ENCODE results near the gene C1S.
"Not testable (repeated sequence)": the region's sequence is repeated elsewhere in the genome, so short reads cannot be mapped to it uniquely, and the experiment has no call there.

Gene C1S

DNA sequence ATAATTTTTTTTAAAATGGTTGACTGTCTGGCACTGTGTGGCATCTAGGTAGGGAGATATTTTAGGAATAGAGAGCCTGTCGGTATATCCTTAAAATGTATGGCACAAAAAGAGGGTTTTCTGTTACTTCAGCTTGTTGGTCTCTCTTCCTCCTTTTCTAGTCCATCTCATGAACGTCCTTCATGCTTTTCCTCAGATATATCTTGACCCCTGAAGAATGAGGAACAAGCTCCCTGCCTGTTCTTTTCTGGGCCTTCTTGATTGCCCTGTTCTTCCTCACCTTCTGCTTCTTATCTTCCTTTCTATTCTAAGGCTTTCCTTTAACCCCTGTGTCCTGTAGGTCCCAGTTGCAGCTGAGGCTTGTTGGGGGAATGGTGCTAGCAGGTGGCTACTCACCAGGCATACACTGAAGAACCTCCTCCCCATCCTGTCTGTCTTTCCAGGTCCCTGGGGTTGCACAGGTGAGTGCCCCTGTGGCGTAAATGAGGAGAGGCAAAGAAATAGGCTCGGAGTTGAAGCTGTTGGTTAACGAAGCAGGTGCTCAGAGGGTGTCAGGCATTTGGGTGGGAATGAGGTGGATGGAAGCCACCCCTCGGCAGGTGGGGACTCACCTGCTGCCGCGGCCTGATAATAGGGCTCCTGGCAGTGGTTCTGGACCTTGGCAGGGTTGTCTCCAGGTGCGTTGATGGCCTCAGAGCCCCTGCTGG is 38.9 kb downstream of the C1S start:
- no peak overlapping the region for H3K27ac ChIP-seq
- TF ChIP-seq, protein P1, sequence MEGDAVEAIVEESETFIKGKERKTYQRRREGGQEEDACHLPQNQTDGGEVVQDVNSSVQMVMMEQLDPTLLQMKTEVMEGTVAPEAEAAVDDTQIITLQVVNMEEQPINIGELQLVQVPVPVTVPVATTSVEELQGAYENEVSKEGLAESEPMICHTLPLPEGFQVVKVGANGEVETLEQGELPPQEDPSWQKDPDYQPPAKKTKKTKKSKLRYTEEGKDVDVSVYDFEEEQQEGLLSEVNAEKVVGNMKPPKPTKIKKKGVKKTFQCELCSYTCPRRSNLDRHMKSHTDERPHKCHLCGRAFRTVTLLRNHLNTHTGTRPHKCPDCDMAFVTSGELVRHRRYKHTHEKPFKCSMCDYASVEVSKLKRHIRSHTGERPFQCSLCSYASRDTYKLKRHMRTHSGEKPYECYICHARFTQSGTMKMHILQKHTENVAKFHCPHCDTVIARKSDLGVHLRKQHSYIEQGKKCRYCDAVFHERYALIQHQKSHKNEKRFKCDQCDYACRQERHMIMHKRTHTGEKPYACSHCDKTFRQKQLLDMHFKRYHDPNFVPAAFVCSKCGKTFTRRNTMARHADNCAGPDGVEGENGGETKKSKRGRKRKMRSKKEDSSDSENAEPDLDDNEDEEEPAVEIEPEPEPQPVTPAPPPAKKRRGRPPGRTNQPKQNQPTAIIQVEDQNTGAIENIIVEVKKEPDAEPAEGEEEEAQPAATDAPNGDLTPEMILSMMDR (conservative IDR thresholded peaks at IDR 0.05), result no peak

DNA sequence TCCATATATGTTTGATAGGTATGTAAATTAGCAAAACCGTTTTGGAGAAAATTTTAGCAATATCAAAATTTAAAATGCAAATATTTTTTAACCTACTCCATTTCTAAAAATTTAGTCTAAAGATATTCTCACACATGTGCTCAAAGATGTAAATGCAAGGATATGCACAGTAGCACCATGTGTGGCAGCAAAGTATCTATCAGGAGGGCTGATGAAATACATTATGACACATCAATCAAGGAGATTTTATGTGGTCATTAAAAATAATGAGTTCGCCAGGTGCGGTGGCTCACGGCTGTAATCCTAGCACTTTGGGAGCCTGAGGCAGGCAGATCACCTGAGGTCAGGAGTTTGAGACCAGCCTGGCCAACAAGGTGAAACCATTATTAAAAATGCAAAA is 39.7 kb downstream of the C1S start:
- no peak overlapping the region for H3K27ac ChIP-seq
- TF ChIP-seq, protein P1 (conservative IDR thresholded peaks at IDR 0.05), result no peak

DNA sequence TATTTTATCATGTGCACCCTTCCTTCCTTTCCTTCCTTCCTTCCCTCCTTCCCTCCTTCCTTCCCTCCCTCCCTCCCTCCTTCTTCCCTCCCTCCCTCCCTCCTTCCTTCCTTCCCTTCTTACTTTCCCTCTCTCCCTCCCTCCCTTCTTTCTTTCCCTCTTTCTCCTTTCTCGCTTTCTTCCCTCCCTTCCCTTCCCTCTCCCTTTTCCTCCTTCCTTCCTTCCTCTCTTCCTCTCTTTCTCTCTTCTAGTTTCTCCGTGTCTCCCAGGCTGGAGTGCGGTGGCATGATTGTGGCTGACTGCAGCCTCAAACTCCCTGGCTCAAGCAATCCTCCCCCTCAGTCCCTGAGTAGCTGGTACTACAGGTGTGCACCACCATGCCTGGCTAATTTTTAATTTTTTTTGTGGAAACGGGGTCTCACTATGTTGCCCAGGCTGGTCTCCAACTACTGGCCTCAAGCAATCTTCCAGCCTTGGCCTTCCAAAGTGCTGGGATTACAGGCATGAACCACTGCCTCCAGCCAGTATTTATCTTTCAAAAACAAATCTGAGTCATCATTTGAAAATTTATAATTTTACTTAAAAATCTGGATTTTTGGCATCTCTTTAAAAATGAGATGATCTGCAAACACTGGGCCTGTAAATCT is 40.7 kb downstream of the C1S start:
- TF ChIP-seq, protein P1 (conservative IDR thresholded peaks at IDR 0.05), result no peak
- H3K27ac ChIP-seq, result no peak overlapping the region

DNA sequence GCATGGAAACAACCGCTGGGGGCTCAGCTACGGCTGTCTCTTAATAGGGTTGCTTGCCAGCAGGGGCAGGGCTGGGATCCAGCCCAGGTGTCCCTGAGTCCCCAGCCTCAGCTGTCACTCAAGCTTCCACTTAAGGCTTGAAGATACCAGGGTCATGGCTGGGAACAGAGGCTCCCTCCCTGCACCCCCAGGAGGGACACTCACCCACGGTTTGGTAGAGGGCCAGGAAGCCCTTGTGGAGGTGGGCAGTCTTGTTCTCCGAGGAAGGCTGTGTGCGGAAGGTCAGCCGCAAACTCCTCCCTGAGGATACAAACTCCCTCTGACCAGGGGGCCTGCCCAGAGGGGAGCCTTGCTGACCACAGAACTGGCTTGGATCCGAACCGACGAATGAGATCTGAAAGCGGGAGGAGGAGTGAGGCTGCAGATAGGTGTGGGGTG is 41.2 kb downstream of the C1S start:
- TF ChIP-seq, protein P1 (conservative IDR thresholded peaks at IDR 0.05), result no peak

DNA sequence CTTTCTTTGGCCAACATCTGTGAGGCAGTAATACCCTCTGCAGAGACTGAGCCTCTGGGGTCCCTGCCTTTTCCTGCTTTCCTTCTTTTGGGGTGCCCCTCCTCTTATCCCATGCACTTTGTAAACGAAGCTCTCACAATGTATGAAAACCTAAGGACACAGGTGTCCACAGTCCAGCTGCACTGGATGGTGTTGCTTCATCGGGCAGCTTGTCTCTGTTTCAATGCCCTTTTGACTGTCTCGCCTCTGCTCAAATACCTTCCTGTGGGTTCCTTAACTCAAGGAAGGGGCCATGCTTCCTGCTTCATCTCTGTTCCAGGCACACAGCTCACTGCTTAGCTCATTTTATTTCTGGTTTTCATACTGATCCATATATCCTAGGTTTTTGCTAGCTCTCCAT is 42.1 kb downstream of the C1S start:
- H3K27ac ChIP-seq, result no peak overlapping the region
- TF ChIP-seq, protein P1 (conservative IDR thresholded peaks at IDR 0.05), result no peak

More for the DNA sequence above, 41.2 kb downstream of the C1S start:
- H3K27ac ChIP-seq, result no peak overlapping the region

DNA sequence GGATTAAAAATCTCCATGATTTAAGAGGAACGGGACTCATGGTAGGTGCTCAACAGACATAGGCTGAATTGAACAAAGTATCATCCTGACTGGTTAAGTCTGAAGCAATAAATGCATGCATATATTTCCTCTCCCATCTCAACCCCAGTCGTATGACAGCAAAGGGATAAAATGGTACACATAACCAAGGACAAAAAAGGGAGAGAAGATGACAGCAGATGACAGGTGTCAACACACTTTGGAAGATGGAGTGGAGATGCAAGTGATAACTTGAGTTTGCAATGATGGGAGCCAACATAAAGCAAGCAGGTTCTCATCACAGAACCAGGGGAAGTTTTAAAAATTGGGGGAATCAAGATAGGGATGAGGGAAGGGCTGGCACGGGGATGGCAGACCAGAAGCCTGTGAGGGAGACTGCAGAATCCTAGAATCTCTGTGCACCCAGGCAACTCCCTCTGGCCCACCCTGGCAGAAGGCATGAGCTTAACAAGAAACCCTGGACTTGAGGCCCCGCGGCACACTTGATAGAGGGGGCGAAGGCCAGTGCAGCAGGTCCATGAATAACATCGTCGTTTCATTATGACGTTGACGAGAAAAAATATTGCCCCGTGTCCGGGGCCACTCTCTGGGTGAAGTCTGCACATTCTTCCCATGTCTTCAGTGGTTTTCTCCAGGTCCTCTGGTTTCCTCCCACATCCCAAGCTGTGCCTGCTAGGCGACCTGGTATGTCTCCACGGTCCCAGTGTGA is 43.5 kb downstream of the C1S start:
- TF ChIP-seq, protein P1 (conservative IDR thresholded peaks at IDR 0.05), result no peak
- H3K27ac ChIP-seq, result no peak overlapping the region

DNA sequence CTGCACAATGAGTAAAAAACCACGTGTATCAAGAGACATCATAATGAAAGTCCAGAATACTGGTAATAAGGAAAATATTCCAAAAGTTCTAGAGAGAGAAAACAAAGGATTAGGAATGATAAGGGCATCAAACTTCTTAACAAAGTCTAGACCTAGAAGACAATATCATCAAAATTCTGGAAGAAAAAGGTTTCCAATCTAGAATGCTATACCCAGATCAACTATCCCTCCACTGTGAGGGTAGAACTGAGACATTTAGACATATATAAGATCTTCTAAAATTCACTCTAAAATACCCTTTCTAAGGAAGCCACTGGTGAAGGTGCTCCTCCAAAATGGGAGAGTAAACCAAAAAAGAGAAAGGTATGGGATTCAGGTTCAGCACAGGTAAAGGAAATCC is 45.6 kb downstream of the C1S start:
- TF ChIP-seq, protein P1 (conservative IDR thresholded peaks at IDR 0.05), result no peak
- H3K27ac ChIP-seq, result no peak overlapping the region

DNA sequence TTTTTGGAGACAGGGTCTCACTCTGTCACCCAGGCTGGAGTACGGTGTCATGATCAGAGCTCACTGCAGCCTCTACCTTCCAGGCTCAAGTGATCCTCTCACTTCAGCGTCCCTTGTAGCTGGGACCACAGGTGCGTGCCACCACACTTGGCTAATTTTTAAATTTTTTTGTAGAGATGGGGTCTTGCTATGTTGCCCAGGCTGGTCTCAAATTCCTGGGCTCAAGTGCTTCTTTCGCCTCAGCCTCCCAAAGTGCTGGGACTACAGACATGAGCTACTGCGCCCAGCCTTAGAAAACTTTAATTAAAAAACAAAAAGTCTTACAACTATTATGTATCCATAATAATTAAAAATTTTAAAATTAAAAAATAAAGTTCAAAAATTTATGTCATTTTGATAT is 46.7 kb downstream of the C1S start:
- not testable (repeated sequence) for H3K27ac ChIP-seq

Data from VCaP (cell line).